Activated CD8-positive, alpha-beta memory T cell treated with anti-CD3 and anti-CD28 coated beads, Interleukin-2, amount 50 U/mL, for 48 hours (primary cell): Measurements from ENCODE around the gene CSF1R.

Experiments used
- DNase-seq: peaks from one replicate; pipeline ENCODE4 v3.0.0-alpha.2; 2020

Gene CSF1R

DNA sequence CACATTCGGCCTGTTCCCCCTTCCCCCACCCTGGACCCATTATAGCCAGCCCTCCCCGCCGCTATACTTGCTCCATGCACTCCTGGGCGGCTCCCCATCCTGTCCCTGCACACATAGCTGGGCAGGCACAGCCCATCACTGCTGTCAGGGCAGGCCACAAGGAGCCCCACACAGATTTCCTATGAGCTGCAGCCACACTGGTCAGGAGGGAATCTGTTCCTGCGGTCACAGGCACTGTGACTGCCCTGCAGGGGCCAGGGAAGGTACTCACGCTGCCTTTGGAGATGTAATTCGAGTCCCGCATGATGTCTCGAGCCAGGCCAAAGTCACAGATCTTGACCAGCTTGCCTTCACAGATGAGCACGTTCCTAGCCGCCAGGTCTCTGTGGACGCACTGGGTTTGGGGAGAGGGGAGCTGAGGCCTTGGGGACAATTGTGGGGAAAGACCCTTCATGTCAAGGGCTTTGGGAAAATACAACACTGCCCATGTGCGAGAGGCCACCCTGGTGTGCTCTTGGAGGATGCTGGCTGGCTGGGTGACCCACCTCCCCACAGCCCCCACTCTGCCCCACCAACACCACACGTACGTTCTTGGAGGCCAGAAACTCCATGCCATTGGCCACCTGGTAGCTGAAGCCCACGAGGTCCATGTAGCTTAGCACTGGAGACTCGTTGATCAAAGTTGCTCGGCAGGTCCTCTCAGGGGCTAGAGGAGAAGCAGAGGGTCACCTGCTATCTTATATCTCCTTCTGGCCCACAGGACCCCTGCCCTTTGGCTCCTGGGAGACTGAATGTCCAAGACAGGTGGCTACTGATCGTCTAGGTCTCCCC lies 34.5 kb upstream of the CSF1R start:
- no peak for DNase-seq

DNA sequence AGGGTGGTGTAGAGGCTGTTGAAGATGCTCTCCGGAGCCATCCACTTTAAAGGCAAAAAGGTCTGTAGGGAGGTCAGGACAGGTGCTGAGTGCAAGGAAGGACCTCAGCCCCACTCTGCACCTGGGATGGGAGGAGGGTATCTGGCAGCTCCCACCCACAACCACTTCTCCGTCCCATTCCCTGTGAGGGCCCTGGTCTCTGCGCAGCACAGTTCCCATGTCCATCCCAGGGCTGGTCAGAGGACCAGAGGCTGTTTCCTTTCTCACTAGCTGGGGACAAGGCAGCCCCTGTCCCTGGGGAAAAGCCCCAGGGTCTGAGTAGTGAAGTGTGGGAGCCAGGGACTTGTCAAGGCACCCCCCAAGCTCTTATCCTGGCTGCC lies 33.7 kb upstream of the CSF1R start:
- DNase-seq, result no peak

DNA sequence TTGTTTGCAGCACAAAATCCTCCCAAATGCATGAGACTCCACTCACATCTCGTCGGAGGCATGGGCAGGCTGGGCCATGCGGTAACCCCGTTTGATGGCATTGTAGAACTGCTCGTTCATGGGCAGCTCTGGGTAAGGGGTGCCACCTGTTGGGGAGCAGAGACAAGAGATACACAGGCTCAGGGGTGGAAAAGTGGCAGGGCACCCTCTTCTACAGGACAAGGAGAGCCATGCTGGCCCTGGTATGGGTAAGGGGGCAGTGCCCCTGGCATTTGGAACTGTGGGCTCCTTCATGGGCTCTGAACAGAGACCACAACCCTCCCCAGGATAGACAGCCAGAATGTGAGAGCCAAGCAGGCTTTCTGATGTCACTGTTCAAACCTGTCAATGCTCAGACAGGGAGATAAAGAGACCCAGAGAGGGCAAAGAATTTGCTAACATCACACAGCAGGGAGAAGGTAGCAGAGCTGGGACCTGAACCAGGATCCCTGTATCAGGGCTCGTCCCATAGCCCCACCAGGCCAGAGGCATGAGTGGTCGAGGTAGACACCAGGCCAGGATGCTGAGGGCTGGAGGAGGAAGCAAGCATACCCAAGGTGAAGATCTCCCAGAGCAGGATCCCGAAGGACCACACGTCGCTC lies 33.2 kb upstream of the CSF1R start:
- no peak for DNase-seq

DNA sequence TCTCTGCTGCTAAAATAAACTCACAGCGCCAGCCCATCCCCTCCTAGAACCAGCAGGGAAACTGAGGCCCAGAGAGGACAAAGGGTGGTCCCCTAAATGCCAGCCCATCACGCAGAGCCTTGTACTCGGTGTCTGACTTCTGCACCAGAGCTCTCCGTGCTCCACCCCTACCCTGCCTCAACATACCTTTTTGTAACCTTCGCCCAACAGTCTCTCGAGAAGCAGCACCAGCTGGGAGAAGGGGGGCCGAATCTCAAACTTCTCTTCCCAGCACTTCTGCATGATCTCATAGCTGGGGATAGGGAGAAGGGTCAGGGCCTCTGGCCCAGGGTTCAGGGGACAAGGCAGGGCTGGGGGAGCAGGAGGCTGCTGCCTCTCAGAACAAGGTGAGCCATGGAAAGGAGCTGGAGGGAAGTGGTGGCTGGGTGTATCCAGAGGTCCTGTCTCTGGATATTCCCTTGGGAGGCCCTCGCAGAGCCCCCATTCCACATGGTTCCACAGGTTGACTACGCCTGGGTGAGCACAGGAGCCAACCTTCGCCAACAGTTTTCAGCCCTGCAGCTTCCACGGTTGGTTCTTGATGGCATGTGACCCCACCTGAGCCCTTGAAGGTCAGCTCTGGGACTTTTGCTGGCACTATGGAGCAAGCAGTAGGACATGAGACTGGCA lies 32.3 kb upstream of the CSF1R start:
- no peak for DNase-seq

DNA sequence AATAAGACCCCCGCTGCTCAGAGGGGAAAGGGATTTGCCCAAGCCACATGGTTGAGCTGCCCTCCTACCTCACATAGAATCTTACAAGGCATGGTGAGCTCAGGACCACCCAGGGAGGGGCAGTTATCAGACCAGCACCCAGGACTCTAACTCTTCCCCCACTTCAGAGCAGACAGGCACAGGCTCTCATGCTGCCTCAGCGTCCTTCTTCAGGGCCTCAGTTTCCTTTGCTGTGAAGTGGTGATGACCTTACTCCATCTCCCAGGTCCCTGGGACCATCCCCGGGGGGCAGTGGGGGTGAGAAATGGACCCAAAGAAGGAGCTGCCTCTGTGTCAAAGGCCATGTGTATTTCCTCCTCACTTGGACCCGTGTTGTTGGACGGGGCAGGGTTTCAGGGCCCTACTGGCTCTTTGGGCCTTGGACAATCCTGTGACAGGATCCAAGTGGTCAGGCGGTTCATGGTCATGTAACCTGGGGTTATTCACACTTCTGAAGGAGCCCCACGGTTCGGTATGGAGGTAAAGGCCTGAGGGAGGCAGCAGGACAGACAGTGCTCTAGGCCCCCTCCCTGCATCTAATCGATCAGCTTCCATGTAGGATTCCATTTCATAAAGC lies 31.7 kb upstream of the CSF1R start:
- DNase-seq, result no peak

DNA sequence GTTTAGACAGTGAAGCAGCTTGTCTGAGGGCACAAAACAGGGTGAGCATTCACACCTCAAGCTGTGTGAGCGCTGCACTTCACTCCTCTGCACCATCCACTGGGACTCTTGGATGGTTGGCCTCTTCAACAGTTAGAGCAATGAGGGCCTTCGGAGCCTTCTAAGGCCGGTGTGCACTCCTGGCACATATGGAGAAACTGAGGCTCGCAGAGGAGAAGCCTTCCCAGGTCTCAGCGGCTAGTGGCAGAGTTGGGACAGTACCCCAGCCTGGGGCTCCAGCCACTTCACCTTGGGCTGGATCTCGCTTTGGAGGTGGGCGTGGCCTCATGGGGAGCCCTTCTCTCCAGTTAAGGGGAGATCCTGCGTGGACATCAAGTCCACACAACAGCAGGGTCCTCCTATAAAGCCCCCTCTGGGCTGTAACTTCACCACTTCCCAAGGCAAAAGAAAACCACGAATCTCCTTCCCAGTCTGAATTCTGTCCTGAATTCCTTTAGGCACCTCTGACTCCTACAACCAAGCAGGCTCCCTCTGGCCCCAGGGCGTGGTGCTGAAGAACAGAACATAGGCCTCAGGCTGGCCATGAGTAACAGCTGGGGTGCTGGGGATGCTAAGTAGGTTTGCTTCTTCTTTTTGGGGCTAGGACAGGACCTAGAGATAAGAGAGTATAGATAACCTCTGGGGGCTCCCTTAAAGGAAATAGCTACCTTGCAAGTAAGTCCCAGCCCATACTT lies 30.5 kb upstream of the CSF1R start:
- peak; percentile 40 for DNase-seq

DNA sequence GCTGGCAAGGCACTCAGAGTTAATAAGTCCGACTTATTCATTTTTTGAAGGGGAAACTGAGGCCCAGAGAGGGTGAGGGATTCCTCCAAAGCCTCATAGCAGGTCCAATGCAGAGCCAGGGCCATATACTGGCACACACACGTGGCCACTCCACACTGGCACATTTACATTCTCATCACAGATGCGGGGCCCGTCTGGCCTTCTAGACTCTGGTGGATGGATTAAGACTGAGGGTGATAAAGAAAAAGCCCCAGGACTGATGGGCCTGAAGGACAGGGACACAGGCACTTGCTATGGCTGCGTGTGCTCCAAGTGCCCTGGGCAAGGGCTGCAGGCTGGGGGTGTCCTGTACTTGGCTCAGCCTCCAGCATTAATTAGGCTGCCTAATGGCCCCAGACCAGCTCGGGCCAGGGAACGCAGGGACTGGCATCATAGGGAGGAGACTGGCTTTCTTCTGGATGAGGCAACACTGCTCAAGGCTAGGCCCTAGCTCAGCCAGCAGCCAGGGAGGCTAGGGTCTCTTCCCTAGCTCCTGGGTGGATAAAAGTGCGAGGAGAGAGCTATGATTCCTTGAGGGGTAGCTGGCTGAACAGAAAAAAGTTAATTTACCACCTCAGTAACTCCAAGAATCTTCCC lies 28.5 kb upstream of the CSF1R start:
- DNase-seq, result peak; percentile 13

DNA sequence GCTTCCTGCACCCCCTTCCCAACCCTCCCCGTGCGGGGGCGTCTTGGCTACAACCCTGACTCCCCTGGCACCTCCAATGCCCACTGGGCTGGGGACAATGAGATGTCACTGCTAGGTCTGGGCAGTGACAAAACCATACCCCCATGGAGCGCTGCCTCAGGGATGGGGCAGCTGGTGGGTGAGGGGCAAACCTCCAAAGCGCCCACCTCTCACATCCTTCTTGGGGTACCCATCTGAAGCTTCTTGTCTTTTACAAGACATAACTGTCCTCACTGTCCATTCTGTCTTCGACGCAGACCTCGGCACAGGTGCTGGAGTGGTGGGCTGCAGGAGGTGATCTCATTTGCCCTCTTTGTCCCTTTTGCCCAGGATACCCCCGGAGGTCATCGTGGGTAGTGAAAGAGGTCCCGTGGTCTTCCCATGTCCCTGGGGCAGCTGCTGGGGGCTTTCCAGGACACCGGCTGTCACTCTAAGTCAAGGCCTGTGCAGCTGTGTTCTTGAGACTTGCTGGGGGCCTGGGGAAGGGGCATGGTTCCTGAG lies 27.8 kb upstream of the CSF1R start:
- peak; percentile 43 for DNase-seq

DNA sequence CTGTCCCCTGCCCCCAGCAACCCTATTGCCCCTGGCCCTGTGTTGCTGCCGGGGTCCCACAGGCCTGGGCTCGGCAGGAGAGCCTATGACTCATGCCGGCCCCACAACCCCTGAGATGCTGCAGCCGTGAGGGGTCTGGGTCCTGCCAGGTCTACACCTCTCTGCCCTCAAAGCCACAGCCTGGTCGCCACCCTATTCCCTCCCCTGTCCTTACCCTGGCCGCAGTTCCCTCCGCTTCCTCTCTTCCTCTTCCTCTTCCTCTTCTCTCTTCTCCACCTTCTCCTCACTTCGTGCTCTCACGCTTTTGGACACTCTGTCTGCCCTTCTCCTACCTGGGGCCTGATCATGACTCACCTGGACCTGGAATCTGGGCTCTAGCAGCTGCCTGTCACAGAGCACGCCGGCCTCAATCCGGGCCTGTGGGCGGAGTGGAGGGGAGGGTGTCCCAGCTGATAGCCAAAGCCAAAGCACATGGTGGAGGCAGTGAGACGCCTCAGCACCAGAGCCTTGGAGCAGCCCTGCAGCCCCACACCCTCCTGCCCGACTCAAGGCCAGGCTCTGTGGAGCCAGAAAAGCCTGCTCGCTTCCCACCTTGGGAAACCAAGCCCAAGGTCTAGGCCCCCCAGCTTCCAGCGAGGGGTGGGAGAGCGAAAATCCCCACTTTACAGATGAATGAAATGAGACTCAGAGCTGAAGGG lies 26.8 kb upstream of the CSF1R start:
- DNase-seq, result peak; percentile 30

DNA sequence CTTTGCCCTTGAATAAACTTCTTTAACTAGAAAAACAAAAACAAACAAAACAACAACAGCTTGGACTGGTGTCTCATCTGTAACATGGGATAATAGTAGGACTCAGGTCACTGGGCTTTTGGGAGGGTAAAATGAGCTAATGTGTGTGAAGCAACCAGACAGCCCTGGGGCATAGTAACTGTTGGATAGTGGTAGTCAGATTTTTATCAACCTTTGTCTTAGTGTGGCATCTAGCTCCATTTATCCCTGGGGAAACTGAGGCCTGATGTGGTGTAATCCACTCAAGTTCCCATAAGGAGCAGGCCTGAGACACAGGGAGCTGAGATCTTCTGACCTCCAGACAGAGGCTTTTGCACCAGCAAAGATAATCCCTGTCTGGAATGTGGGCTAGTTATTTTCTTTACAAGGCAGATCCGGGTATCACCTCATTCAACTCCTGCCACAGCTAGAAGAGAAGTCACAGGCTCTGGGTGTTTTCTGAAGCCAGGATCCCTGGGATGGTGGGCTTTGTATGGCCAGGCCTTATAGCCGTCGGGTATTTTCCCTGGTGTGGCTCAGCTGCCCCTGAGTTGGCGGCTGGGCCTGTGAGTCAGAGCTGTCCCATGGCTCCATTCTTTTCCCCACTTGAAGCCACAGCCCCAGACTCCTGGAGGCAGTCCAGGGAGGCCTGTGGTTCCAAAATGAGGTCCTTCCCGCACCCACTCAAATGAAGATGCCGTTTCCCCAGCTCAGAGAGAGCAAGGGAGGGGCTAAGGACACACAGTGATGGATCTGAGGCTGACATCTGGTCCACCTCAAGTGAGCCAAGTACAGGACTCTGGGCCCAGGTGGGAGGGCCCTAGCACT lies 26.1 kb upstream of the CSF1R start:
- DNase-seq, result no peak

DNA sequence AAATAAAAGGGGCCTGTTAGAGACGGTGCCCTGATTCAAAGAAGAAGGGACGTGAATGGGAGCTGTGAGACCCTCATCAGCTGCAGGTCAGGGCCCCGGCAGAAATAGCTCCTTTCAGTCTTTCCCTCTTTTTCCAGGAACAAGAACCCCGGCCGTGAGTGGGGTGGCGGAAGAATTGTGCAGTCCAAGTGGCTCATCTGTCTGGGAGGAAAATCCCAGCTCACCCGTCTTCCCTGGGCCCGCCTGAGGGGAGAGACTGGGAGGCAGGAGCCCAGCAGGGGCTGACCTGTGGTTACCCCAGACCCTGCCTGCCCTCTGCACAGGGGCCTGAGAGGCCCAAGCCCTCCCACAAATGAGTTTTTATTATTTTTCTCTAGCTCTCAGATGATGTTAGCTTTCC lies 24.8 kb upstream of the CSF1R start:
- DNase-seq, result no peak

DNA sequence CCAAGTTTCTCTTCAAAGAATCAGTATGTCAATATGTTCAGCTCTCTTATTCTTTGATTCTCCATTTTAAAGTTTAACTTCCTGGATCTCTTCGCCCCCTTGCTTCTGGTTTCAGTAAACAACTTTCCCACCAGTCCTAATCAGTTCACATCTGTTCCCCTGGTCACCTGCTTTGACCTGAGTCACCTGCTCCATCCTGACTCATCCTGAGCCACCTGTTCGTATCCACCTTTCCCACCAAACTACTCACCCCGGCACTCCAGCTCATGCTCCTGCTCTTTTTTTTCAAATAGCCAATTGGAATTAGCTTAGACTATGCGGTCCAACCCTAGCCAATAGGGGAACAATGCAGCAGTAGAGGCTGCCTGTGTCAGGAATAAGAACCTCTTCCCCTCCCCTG lies 23.6 kb upstream of the CSF1R start:
- DNase-seq, result no peak

DNA sequence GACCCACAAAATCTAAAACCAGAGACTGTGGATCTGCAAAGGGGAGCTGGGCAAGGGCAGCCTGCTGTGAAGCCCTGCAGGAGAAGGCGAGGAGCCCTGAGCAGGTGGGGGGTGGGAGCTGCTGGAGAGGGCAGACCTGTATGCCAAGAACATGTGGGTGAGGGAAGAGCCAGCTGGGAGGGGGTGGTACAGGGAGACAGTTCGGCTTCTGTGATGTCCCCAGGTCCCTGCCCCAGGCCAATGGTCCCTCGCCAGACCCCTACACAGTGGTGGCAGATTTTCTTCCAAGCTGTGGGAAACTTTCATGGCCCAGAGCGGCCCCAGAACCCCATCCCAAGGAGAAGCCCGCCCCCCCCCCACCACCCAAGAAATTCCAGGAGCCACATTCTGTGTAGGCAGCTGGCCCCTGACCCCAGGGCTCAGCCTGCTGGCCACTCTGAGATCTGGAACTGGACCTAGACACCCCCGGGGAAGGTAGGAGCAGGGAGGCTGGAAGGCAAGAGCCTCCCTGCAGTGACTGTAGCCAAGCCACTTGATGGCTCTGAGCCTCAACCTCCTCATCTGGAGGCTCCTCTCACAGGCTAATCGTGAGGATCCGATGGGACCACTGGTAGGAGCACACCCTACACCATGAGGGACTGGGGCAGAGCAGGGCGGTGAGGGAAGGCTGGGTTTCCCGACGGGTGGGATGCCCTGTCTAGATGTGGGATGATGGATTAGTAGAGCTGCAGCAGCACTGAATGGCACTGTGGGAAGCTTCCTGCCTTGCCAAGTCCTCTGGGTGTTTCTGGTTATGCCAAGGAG lies 22.6 kb upstream of the CSF1R start:
- DNase-seq, result peak; percentile 35

DNA sequence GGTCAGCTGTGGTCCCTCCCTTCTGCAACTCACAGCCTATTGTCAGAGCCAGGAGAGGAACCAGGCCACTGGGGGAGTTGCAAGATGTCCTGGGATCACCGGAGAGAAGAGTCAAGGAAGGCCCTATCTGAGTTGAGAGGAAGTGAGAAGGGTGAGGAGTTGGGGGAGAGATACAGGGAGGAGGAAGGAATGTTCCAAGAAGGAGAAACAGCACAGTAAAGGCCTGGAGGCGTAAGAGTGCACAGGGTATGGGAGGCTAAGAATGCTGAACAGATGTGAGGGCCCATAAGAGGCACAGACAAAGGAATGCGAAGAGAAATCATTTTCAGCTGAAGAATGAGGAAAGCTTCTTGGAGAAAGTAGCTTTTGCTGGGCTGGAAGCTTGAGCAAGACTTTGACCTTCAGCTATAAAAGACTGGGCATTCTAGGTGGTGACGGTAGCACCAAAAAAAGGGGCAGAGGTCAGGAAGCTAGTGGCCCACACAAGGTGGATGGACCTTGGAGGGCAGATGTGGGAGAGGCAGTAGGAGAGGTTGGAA lies 21.6 kb upstream of the CSF1R start:
- DNase-seq, result no peak

DNA sequence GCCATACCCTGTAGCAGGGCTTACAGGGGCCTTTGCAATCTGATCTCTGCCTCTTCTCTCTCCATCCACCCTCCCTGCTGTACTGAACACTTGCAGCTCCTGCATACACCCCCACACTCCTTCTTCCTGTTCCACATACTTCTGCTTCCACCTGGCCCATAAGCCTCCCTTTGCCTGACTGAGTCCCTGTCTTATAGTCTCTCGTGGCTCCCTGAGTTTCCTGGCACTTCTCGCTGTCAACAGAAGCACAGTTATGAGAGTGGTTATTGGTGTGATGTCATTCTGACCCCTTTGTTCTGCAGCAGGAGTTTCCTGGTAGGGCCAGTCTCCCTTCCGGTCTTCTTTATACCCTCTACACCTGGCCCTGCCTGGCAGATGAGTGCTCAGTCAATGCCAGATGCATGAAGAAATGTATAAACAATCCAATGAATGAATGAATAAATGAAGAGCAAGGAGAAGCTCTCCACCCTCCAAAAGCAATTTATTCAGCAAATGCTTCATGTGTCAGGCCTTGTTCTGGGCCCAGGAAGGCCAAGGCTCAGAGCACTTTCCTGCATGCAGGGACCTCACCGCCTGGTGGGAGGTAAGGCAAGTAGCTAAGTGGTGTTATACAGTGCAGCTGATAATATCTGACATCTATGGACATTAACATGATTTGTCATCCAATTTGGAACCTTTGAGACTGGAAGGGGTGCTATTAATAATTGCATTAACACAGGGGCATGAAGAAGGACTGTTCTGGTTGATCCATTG lies 20.5 kb upstream of the CSF1R start:
- DNase-seq, result no peak

DNA sequence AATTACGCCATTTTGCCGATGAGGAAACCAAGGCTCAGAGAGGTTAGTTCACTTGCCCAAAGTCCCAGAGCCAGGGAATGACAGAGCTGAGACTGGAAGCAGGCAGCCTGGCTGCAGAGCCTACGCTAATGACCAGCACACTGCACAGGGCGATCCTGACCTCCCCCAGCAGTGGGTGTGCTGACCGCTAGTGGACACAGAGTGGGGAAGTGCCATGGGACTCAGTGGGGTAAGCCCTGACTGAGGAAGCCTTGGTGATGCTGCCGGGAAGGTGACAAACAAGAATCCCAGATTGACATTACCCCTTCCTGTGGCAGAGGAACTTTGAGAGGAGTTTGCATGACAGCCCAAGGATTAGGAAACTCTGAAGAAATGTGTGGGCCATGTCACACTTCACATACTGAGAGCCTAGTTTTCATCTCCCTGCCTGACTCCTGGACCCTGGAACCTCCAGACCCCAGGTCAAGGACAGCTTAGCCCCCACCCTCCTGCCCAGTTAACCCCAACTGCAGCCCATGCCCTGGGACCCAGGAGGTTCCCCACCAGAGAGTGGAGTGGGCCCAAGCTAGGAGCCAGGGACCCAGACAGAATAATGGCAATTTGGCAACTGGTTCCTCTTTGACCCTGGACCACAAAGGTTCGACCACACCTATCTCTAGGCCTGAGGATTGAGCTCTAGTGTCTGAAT lies 19.7 kb upstream of the CSF1R start:
- DNase-seq, result no peak

DNA sequence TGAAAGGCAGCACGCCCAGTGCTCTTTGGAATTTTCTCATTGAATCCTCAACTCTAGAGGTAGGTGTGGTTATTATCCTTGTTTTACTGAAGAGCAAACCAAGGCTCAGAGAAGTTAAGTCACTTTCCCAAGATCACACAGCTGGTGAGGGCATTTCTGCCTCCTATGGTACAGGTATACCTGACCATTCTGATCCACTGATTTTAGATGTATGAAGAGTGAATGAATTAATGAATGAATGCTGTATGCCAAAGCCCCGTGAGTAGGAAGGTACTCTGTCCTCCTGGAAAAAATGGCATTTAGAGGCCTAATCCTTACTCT lies 18.2 kb upstream of the CSF1R start:
- DNase-seq, result no peak
